Loucy (cell line): ENCODE measurements around the gene NPW.

ENCODE experiments used
- H2AFZ ChIP-seq: fragments of 200-600 bp; sonication (generic); 2 replicates; pipeline ENCODE4 v1.6.0; 2016; ENCODE audit warnings: antibody characterized with exemption, mild to moderate bottlenecking, low read length, moderate library complexity
- H3F3A ChIP-seq: fragments of 200-600 bp; 2 replicates; pipeline ENCODE4 v1.6.0; 2016; ENCODE audit warnings: antibody characterized with exemption, low read depth, mild to moderate bottlenecking
- H3K27me3 ChIP-seq: fragments of 200-600 bp; sonication (generic); 2 replicates; pipeline ENCODE4 v1.6.1; 2014; ENCODE audit warnings: low read length, mild to moderate bottlenecking; ENCODE audit not compliant: insufficient read depth, poor library complexity, severe bottlenecking
- H3K36me3 ChIP-seq: fragments of 200-600 bp; sonication (generic); 2 replicates; pipeline ENCODE4 v1.6.1; 2016; ENCODE audit warnings: low read length; ENCODE audit not compliant: insufficient read depth
- H3K4me1 ChIP-seq: fragments of 200-600 bp; sonication (generic); 2 replicates; pipeline ENCODE4 v1.5.1; 2014; ENCODE audit warnings: low read length, mild to moderate bottlenecking; ENCODE audit not compliant: insufficient read depth, poor library complexity, severe bottlenecking
- H3K4me2 ChIP-seq: fragments of 200-600 bp; sonication (generic); 2 replicates; pipeline ENCODE4 v1.6.0; 2014; ENCODE audit warnings: antibody characterized with exemption, low read length, low read depth, mild to moderate bottlenecking; ENCODE audit not compliant: poor library complexity, severe bottlenecking
- H3K4me3 ChIP-seq: fragments of 200-600 bp; sonication (generic); 2 replicates; pipeline ENCODE4 v1.5.1; 2014; ENCODE audit warnings: low read length, mild to moderate bottlenecking, mixed read lengths; ENCODE audit not compliant: poor library complexity, severe bottlenecking
- H3K79me2 ChIP-seq: fragments of 200-600 bp; sonication (generic); 2 replicates; pipeline ENCODE4 v1.6.1; 2014; ENCODE audit warnings: low read length; ENCODE audit not compliant: insufficient read depth
- H3K9ac ChIP-seq: fragments of 200-600 bp; sonication (generic); 2 replicates; pipeline ENCODE4 v1.6.0; 2014; ENCODE audit warnings: mild to moderate bottlenecking, low read depth, low read length, moderate library complexity; ENCODE audit not compliant: poor library complexity, severe bottlenecking
- H3K9me2 ChIP-seq: fragments of 200-600 bp; sonication (generic); replicated peaks from 2 replicates; pipeline ENCODE4 v1.6.1; 2016; ENCODE audit warnings: low read depth, low read length, mixed read lengths
- H3K9me3 ChIP-seq: fragments of 200-600 bp; sonication (generic); 2 replicates; pipeline ENCODE4 v1.6.1; 2014; ENCODE audit warnings: mild to moderate bottlenecking, antibody characterized with exemption, low read length, low read depth; ENCODE audit not compliant: insufficient read depth
- H4K20me1 ChIP-seq: fragments of 200-600 bp; sonication (generic); 2 replicates; pipeline ENCODE4 v1.6.0; 2014; ENCODE audit warnings: antibody characterized with exemption, low read length, mild to moderate bottlenecking; ENCODE audit not compliant: insufficient read depth, poor library complexity, severe bottlenecking
- CTCF ChIP-seq: fragments of 200-600 bp; sonication (generic); conservative IDR thresholded peaks from 2 replicates; pipeline ENCODE4 v1.5.1; 2014; ENCODE audit warnings: mild to moderate bottlenecking, antibody characterized with exemption, low read length
- EZH2phosphoT487 ChIP-seq: fragments of 200-600 bp; IDR thresholded peaks from 2 replicates; pipeline ENCODE4 v1.6.1; 2018; ENCODE audit warnings: antibody characterized with exemption, mild to moderate bottlenecking, moderate library complexity, borderline replicate concordance

The NPW gene

GRCh38 chr16:2037115-2037514, 17.5 kb downstream of the NPW start:
- H4K20me1 ChIP-seq, result no peaks in the 10 kb centered on the region
- H3F3A ChIP-seq, result no peaks in the 10 kb centered on the region
- H3K79me2 ChIP-seq, result no peaks in the 10 kb centered on the region
- H3K27me3 ChIP-seq, result no peaks in the 10 kb centered on the region
- no peak overlapping the region for H3K9ac ChIP-seq
- H3K9me2 ChIP-seq, result no peaks in the 10 kb centered on the region
- no peaks in the 10 kb centered on the region for H3K9me3 ChIP-seq
- TF ChIP-seq EZH2phosphoT487 (no peak), CTCF (no peak)
- no peak overlapping the region for H3K4me2 ChIP-seq
- no peak overlapping the region for H2AFZ ChIP-seq
- H3K36me3 ChIP-seq, result no peaks in the 10 kb centered on the region
- no peak overlapping the region for H3K4me3 ChIP-seq
- H3K4me1 ChIP-seq, result no peaks in the 10 kb centered on the region

- Histone ChIP-seq H3K4me3 (no peak overlapping the region), H3K4me1 (no peaks in the 10 kb centered on the region), H3K4me2 (no peak overlapping the region), H3K9me3 (no peaks in the 10 kb centered on the region), H3K27me3 (no peaks in the 10 kb centered on the region), H4K20me1 (no peaks in the 10 kb centered on the region), H3K36me3 (no peaks in the 10 kb centered on the region), H2AFZ (no peak overlapping the region), H3F3A (no peaks in the 10 kb centered on the region), H3K9me2 (no peaks in the 10 kb centered on the region), H3K79me2 (no peaks in the 10 kb centered on the region), H3K9ac (no peak overlapping the region)
- TF ChIP-seq EZH2phosphoT487 (no peak), CTCF (no peak)
Measured at GRCh38 chr16:2037647-2038381, 18.2 kb downstream of the NPW start.

GRCh38 chr16:2038382-2039231, 19.0 kb downstream of the NPW start:
- no peaks in the 10 kb centered on the region for H4K20me1 ChIP-seq
- no peaks in the 10 kb centered on the region for H3K9me3 ChIP-seq
- TF ChIP-seq EZH2phosphoT487 (no peak), CTCF (no peak)
- H3K4me3 ChIP-seq, result no peak overlapping the region
- H3K9ac ChIP-seq, result no peak overlapping the region
- H2AFZ ChIP-seq, result no peak overlapping the region
- no peaks in the 10 kb centered on the region for H3F3A ChIP-seq
- H3K4me2 ChIP-seq, result no peak overlapping the region
- H3K27me3 ChIP-seq, result no peaks in the 10 kb centered on the region
- H3K79me2 ChIP-seq, result no peaks in the 10 kb centered on the region
- no peaks in the 10 kb centered on the region for H3K4me1 ChIP-seq
- H3K36me3 ChIP-seq, result no peaks in the 10 kb centered on the region
- no peaks in the 10 kb centered on the region for H3K9me2 ChIP-seq
